GM19467 (cell line): Measurements from ENCODE around the gene SORBS2.

Experiments
- ATAC-seq: cut with Tn5 transposase; IDR thresholded peaks from one replicate; pipeline ENCODE4 v1.9.1; 2021; ENCODE audit warnings: mild to moderate bottlenecking, moderate library complexity; ENCODE audit not compliant: unreplicated experiment

Gene SORBS2

DNA sequence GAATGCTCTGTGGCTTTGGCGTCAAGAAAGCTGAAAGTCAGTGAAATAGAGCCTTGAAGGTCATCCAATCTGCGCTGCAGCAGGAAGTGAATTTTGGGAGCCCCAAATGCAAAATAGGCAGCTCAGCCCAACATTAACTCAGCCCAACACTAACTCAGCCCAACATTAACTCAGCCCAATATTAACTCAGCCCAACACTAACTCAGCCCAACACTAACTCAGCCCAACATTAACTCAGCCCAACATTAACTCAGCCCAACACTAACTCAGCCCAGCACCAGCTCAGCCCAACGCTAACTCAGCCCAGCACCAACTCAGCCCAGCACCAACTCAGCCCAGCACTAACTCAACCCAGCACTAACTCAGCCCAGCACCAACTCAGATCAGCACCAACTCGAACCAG is 71.5 kb downstream of the SORBS2 start:
- peak; percentile 43 for ATAC-seq

DNA sequence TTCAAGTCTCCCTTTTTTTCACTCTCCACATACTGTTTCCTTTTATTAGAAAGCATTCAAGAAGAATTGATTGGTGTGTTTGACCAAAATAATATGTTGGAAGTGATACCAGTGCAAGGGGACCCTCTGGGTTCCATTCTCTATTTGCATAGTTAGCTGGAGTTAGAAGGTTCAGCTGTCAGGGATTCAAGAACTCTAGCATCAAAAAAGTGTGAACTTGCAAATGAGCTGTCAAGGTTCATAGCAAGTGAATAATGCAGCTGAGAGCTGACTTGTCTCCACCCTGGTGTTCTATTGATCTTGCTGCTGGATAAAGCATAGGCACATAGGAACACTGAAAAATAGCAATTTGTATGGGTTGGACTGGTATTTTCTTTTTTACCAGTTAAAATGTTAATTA is 73.2 kb downstream of the SORBS2 start:
- no peak for ATAC-seq

DNA sequence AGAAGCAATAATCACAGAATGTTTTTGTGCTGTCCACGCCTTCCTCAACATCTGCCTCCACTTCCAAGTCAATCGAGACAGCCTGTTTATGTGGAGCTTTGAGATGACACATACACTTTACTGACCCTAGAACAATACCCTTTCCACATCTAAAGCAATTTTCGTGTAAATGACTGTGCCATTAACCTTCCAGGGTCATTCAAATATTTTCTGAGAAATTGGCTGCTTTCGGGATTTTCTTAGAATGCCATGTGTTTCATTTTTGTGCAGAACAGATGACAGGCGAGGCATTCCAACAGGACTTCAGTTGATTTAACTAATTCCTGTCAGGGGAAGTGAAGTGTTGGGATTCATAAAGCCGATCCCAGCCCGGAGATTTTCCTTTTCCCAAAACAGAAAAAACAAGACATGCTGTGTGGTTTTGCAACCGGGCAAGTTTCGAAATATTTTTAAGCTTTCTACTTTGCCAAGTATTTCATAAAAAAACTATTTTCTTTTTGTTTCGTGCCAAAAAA is 73.9 kb downstream of the SORBS2 start:
- no peak for ATAC-seq

DNA sequence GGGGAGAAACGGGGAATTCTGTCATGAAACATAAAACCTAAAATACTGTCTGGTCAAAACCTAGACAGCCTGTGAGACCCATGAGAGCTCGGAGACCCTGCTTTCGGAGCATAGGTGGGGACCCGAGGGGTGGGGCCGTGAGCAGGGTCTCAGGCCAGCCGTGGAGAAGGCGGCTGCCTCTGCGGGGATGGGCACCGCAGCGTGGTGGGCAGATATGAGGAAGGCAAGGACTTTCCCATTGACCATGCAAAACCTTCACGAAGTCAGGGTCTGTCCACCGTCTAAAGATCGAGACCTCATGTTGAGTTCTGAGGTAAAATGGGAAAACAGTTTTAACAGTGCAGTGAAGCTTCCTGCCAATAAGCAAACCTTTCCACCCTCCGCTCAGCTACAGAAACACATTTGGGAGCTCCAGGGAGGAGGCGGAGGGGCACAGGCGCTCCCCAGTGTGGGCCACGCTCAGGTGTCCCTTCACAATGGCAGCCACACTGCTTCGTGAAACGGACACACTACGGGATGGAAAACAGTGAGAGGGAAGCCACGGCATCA is 74.4 kb downstream of the SORBS2 start:
- no peak for ATAC-seq

DNA sequence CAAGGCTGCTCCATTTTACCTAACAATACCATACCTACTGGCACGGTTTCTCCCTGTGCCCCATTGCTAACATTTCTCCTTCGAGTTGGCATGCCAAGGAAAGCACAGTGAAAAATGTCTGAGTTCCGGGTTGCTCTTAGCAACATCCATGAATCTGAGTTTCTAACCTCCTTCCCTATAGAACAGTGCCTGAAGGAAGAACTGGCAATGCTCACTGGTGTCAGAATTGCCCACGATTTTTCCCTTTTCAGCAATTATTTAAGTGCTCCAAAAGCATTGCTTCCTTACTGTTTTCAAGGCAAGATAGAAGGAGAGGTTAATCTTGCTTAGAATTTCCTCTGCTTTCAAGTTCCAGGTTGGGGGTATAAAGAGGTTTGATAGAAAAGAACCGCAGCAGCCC is 75.1 kb downstream of the SORBS2 start:
- ATAC-seq: no peak

DNA sequence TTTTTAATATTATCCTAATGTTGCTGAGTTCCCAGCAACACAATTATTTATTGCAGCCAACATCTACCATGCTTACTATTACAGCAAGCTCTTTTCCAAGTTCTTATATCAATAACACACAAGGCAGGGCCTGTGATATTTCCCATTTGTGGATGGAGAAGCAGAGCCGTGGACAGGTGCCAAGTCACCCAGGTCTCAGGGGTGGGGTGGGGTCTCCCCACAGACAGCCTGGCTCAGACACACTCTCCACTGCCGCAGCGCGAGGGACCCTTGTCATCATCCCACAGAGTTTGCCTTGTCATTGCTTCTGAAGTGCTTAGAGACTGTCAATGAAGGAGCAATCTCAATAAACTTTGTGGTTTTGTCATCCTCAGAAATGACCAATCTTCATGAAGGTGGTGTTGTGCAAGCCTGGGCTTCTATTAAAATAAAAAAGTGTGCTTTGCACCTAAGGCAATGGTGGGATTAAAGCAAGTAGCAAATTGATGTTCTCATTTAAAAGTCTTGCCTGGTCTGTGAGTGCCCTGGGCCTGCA is 76.1 kb downstream of the SORBS2 start:
- no peak for ATAC-seq

DNA sequence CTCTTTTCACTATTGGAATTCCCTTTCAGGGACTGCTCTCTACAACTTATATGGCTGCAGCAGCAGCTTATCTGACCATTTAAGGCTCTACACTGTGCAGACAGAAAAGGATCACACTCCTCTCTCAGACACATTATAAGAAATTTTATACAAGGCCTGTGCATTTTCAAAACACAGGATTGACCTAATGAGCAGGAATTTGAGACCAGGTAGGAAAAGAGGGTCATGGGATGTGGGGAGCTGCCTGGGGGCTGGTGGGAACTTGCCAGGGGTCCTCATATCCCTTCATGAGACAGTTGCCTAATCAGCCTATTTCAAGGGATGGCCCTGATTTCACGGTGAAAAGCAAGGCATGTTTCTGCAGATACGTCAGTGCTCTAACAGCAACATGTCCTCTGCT is 77.1 kb downstream of the SORBS2 start:
- no peak for ATAC-seq

DNA sequence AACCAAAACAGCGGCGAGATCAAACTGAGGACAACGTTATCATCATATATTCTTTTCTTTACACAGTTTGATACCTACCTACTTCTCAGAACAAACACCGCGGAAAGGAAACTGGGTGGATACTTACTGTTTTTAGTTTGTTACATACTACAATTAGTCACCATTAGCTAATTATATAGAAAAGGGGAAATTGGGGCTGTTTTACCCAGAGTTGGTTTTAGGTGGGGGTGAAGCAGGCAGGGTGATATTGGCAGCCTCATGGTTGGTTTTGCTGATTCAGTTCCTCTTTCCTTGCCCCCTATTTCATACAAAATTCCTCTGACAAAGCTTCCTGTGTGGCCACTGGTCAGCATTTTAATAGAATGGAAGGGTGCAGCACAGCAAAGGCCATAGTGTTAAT is 77.8 kb downstream of the SORBS2 start:
- no peak for ATAC-seq

DNA sequence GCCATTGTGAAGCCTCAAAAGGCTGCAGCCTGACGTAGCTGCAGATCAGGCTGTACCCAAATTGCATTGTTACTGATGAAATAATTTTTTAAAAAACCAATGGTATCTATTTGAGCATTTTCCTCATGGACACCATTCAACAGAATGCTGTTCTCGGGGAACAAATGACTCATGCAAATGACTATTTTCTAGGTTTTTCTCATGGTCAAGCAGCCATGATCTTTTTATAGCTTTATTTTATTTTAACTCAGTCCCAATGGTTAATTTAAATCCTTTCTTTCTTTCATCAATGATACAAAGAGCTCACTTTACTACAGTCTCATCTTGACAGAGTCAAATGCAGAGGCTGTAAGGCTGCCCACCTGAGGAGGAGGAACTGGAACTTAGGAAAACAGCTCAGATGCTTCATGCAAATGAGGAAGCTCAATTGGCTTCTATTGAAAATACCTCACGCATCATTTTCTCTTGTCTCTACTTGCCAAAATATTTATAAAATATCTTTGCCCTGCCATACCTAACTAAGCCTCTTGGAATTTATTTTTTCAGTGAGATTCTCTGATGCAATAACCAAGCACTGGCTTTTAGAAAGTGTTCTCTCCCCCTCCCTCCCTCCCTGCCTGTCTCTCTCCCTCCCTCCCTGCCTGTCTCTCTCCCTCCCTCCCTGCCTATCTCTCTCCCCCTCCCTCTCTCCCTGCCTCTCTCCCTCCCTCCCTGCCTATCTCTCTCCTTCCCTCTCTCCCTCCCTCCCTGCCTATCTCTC is 81.0 kb downstream of the SORBS2 start:
- peak; percentile 55 for ATAC-seq

DNA sequence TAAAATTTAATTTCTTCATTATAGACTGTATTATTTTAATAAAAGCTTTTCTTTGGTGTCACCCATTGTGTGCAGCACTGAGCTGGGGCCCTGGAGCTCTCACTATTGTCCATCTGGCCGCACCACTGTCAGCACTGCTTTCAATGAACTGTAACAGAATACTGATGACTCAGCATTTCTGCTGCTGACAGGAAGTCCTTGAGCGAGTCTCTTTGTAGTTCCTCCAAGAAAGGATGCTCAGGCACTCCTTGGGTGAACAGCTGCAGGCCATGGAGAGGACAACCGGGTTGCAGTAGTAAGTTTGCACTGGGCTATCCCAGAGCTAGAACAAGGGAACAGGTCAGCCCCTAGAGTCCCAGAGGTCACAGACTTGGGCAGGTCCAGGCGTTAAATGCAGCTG is 81.6 kb downstream of the SORBS2 start:
- peak; percentile 50 for ATAC-seq

DNA sequence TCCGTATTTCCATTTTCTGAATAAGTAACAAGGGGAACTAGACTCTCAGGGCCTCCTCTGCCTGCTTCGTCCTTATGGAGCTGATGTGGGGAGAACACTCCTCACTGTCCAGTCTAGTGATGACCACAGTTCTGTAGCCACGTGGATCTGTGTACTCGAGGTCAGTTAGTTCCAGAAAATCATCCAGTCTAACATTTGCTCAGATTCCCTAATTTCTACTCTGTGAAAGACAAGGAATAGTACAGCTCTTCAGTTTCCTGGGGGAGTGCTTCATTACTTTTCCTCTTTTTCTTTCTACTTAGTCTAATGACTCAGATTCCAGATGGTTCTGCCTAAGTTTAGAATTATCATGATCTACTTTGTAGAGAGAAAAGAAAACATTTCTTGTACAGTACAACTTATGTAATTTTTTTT is 82.6 kb downstream of the SORBS2 start:
- no peak for ATAC-seq

DNA sequence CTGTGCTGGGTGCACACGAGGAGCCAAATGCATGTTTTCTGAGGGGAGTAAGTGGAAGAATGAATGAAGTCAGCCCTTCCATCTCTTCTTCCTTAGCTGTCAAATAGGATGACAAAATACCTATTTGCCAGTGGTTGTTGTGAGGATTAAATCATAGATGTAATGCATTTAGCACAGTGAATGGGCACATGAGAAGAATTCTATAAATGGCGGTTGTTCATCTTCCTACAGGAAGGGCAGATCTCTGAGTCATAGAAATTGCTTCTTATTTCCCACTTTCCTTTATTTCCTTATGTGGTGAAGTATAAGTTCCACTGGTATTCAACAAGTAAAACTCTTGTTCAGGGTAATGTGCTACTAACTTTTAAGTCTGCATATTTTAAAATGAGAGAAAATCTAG is 83.1 kb downstream of the SORBS2 start:
- ATAC-seq: no peak

DNA sequence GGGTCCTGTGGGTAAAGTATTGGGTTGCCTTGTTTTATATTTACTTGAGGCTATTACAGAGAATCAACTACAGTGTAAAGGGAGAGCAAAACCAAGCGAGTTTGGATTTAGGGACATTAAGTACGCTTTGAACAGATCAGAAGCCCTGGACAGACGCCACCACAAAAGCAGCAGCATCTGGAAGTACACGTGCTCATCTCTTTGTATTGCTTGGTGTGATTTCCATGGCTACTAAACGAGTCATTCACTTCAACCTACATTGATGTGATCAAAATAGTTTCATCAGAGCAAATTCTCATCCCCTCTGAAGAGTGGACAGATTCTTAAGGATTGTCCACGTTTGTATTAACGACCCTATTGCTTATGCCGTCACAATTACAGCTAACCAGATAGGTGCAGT is 85.1 kb downstream of the SORBS2 start:
- no peak for ATAC-seq

DNA sequence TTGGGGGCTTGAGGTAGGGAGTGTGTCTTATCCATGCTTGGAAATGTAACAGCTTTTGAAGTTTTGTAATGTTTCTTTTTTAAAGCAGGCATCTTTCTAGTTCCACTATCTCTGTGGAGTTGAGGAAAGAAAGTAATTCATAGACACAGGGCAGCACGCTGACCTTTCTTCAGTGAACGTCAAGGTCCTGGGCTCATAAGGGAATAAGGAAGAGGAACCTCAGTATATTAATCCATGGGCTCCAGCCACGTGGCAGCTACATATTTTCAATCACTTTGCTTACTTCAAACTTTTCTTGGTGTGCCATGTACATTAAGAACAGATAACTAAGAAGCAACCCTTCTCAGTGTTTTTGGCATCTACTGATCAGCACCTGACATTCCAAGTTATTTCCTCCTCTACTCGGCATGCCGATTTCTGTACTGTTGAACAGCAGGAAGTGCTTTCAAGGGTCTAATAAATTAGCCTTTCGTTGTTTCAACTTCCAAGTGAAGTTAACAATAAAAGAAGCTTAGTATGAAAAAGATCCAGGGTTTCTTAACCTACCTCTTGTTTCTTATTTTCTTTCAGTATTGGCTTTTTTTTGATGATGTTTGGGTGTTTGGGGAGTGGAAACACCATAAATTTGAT is 88.2 kb downstream of the SORBS2 start:
- no peak for ATAC-seq

DNA sequence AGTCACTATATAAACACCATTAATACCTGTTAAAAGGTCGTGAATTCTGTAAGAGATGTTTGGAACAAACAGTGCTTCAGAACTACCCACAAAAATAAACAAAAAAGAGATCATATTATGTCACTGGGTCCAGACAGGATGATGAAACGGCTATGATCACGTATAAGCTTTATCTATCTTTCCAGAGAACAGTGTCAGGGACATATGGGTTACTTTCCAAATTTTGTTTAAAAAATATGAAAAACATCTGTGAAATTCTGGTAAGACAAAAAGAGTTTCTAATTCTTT is 90.0 kb downstream of the SORBS2 start:
- ATAC-seq: no peak

DNA sequence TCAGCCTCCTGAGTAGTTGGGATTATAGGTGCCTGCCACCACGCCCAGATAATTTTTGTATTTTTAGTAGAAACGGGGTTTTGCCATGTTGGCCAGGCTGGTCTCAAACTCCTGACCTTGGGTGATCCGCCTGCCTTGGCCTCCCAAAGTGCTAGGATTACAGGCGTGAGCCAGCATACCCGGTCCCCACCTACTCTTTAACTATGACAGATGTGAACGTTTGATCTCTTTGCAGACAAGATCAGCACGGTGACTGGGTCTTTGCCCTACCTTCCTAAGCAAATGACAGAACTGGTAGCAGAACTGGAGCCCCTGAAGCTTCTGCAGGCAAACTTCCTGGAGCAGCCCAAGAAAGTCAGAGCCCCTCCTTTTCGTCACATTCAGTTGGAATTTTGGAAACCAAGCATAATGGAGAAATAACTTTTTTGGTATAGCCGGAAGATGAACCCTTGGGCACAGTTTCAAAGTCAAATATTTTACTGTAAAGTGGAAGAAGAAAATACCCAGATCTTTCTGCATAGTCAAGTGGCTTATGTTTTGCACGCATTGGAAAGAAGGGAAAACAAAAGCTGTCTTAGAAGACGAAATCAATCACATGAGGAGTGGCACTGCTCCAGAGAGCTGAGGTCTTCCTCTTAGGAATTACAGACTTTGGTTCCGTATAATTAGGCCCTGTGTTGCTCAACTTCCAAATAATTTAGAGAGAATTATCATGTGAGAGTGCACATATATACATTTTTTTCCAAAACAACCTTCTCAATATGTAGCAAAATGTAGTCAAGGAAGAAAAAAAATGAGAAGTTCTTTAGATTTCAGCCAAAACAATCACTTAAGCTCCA is 90.6 kb downstream of the SORBS2 start:
- ATAC-seq: no peak

DNA sequence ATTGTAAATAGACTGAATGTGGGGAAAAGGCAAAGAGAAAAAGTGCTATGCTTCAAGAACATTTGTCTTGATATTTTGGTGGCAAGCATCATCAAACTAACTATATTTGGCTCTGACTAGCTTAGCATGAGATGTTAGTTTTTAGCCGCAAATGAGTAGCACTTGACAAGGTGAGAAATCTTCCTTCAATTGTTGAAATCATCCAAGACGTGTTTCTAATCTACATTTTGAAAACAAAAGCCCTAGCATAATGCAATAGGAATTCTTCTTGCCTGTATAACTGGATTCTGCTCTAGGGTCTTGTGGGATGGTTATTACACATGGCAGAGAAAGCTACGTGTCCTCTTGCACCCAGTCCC is 92.5 kb downstream of the SORBS2 start:
- ATAC-seq: no peak

DNA sequence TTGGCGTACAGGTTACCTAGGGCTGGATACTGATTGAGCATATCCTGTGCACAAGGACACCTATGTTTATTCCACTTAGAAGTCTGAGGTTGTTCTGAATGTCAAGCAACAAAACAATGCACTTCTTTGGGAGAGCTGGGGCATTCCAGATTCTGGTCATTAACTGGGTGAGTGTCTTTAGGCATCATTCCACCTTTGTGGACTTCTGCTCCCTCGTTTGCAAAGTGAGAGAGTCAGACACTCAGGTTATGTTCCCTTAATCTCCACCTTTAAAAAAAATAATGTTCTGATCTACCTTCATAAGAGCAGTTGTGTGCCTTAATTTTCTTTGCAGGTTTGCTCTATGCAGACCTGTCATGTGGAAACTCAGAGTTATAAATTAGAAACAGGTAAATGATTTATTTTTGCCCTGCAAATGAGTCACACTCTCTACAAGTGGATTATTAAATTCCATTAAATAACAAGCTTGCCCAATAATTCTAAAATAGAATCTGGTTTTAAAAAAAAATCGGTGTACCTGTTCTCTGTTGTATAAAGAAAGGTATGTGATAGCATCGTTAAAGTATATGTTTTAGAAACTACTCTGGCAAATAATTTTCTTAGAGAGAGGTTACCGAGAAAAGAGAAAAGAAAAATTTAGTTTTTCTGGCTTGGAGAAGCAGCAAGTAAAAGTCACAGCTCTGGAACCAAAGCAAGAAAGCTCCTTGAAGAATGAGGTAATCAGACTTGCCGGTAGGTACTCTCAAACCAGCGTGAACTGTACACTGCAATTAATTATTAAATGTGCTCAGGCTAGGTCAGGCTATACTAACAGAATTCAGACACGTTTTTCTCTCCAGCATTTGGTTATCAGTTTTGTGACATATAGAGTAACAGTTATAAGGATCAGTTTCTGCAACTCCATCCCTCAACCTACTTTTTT is 93.2 kb downstream of the SORBS2 start:
- peak; percentile 57 for ATAC-seq

DNA sequence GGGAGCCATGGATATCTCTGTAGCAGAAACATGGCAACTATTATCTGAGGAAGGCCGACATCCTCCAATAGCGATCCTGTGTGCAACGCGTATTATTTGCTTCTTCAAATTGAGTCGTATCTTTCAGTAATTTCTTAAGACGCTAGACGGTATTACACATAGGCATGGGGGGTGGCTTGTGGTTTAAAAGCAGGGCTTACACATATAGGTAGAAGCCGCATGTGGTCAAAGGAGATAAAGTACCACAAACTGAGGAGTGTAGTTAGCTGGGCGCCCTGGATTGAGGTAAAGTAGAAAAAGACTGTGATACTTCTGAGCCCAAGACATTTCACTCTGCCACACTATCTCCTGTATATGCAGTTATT is 94.6 kb downstream of the SORBS2 start:
- ATAC-seq: no peak

DNA sequence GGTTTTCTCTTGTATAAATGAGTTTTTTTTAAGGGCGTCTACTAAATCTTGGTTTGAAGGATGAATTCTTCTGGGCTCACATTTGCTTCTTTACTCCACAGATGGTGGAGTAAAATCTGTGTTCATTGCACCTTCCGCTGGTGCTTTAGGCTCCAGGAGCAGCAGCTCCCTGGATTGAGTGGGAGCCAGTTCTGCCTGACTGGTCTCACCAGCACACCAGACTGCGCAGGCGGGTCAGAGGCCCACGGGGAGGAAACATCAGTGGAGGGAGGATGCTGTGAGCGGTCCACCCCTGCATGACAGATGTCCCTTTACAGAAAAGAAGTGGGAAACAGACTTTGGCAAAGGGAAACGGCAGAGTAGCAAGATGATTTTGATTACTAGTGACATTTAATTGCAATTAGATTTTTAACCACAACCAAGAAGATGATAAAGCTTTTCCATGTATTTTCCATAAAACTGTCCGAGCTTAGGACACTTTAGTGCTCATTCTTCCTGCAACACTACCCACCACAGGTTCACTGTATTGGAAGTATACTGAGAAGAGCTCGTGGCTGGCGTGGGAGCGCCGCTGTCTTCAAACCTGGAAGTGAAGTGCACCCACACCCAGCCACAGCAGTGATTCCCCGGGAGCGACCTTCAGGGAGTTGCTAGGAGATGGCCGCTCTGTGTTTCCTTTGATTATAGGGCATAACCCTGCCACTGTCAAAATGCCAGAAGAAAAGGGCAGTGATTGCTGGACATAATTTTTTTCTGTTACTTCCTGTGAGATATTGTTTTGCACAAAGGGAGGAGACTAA is 95.2 kb downstream of the SORBS2 start:
- no peak for ATAC-seq
